Subcutaneous adipose tissue (tissue), 4 donors: ENCODE measurements around the gene JAZF1. TPM values are rescaled to one million over a fixed set of nuclear protein-coding genes. Genes with fewer than 3 reads are reported as not detected.

Experiments
- CTCF ChIP-seq: fragments of 450-650 bp; IDR thresholded peaks from one replicate; pipeline ENCODE4 v1.5.1; 2016; ENCODE audit warnings: low read depth, mild to moderate bottlenecking, control low read depth, antibody characterized with exemption, moderate library complexity
- total RNA-seq, 4 donors: library from RNA; depleted of rRNA; stranded (reverse); fragments of >200 nt; gene quantifications; one replicate each; pipeline ENCODE4 v1.1.0, GENCODE V29; 2016

JAZF1 gene
- total RNA-seq, 4 donors from 2014 or later = 12.6 to 35.9 (median 23.2) TPM

GRCh38 chr7:28076423-28077200, 104.0 kb downstream of the JAZF1 start:
- TF ChIP-seq CTCF = no peak

GRCh38 chr7:28075674-28076358, 104.8 kb downstream of the JAZF1 start:
- TF ChIP-seq CTCF = no peak

- no peak for TF ChIP-seq CTCF
These were observed 107.6 kb downstream of the JAZF1 start for GRCh38 chr7:28072876-28073514.

- TF ChIP-seq CTCF = no peak
These were observed 109.0 kb downstream of the JAZF1 start for GRCh38 chr7:28071570-28071969.

GRCh38 chr7:28070297-28071055, 110.1 kb downstream of the JAZF1 start:
- TF ChIP-seq CTCF = no peak

GRCh38 chr7:28069807-28070206, 110.8 kb downstream of the JAZF1 start:
- TF ChIP-seq CTCF = no peak
